Cardiac muscle cell (in vitro differentiated cells and primary cell): ENCODE data around the gene NMD3. TPM values are rescaled to one million over a fixed set of nuclear protein-coding genes. Genes with fewer than 3 reads are reported as not detected.
"Not testable (repeated sequence)": the region's sequence is repeated elsewhere in the genome, so short reads cannot be mapped to it uniquely, and the experiment has no call there.

Source experiments
- DNase-seq, 2 donors: peaks; one replicate each; pipeline versions ENCODE4 v3.0.0 to v3.0.0-alpha.2; 2010 to 2017; ENCODE audit warnings: low read depth in 1 of 2, low spot score in 1 of 2
- H3K27ac ChIP-seq: fragments of 200-600 bp; sonication (generic); 2 replicates; pipeline ENCODE4 v1.5.1; 2016
- H3K27me3 ChIP-seq: fragments of 200-600 bp; sonication (generic); 2 replicates; pipeline ENCODE4 v1.6.0; 2016; ENCODE audit warnings: control low read depth
- H3K36me3 ChIP-seq: fragments of 200-600 bp; sonication (generic); 2 replicates; pipeline ENCODE4 v1.5.1; 2016; ENCODE audit warnings: control low read depth
- H3K4me1 ChIP-seq: fragments of 200-600 bp; sonication (generic); 2 replicates; pipeline ENCODE4 v1.8.1; 2017; ENCODE audit warnings: low read depth, mild to moderate bottlenecking, mixed run types
- H3K4me3 ChIP-seq: fragments of 200-600 bp; sonication (generic); 2 replicates; pipeline ENCODE4 v1.5.1; 2016; ENCODE audit warnings: mild to moderate bottlenecking
- H3K9me3 ChIP-seq: fragments of 200-600 bp; sonication (generic); 2 replicates; pipeline ENCODE4 v1.5.1; 2017; ENCODE audit warnings: low read depth, mild to moderate bottlenecking, control low read depth
- polyA plus RNA-seq: library from polyadenylated mRNA; unstranded; fragments of >200 nt; fragmentation: Nextera tagmentation; extraction: Ambion mirVana; gene quantifications from 2 replicates; pipeline ENCODE4 v1.2.1, GENCODE V29; 2016
- total RNA-seq: library from RNA; depleted of rRNA; stranded (reverse); fragments of >200 nt; gene quantifications from 2 replicates; pipeline ENCODE4 v1.2.3, GENCODE V29; 2016
- TF ChIP-seq, protein P1 (sequence below): IDR thresholded peaks from 2 replicates; pipeline ENCODE4 v1.5.1; 2012; ENCODE audit warnings: low read depth, mild to moderate bottlenecking, low read length

Gene NMD3
- total and polyA plus RNA-seq, 2 experiments from 2014 or later: 30.6 to 36.8 TPM

- Histone ChIP-seq H3K36me3 (no peaks in the 10 kb centered on the region), H3K4me1 (no peaks in the 10 kb centered on the region), H3K4me3 (no peak overlapping the region), H3K27ac (no peak overlapping the region), H3K9me3 (no peaks in the 10 kb centered on the region), H3K27me3 (no peaks in the 10 kb centered on the region)
- TF ChIP-seq, protein P1, sequence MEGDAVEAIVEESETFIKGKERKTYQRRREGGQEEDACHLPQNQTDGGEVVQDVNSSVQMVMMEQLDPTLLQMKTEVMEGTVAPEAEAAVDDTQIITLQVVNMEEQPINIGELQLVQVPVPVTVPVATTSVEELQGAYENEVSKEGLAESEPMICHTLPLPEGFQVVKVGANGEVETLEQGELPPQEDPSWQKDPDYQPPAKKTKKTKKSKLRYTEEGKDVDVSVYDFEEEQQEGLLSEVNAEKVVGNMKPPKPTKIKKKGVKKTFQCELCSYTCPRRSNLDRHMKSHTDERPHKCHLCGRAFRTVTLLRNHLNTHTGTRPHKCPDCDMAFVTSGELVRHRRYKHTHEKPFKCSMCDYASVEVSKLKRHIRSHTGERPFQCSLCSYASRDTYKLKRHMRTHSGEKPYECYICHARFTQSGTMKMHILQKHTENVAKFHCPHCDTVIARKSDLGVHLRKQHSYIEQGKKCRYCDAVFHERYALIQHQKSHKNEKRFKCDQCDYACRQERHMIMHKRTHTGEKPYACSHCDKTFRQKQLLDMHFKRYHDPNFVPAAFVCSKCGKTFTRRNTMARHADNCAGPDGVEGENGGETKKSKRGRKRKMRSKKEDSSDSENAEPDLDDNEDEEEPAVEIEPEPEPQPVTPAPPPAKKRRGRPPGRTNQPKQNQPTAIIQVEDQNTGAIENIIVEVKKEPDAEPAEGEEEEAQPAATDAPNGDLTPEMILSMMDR: no peak
- DNase-seq: no peak
Observed at GRCh38 chr3:161271646-161272045, 50.5 kb downstream of the NMD3 start.

DNA sequence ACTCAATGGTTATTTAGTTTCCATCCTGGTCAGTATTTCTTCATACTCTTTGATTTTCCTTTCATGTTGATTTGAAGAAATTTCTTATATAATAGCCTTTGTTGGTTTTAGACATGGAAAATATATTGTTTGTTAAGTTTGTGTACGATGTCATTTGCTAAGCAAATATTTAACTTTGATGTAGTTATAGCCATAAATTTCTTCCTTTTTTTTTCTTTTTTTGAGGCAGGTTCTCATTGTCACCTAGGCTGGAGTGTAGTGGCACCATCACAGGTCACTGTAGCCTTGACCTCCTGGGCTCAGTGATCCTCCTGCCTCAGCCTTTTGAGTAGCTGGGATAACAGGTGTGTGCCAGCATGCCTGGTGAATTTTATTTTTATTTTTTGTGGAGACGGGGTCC, 51.4 kb downstream of the NMD3 start:
- Histone ChIP-seq H3K4me1 (no peaks in the 10 kb centered on the region), H3K36me3 (no peaks in the 10 kb centered on the region), H3K27ac (no peak overlapping the region), H3K27me3 (no peaks in the 10 kb centered on the region), H3K4me3 (no peak overlapping the region), H3K9me3 (no peaks in the 10 kb centered on the region)
- TF ChIP-seq, protein P1: no peak
- no peak for DNase-seq

- Histone ChIP-seq H3K27ac (no peak overlapping the region), H3K4me3 (no peak overlapping the region), H3K27me3 (no peaks in the 10 kb centered on the region), H3K36me3 (no peaks in the 10 kb centered on the region), H3K9me3 (no peaks in the 10 kb centered on the region), H3K4me1 (no peaks in the 10 kb centered on the region)
- DNase-seq: peak; percentile 65 to 66
- TF ChIP-seq, protein P1: peak; percentile 46
Observed at GRCh38 chr3:161273589-161274218, 52.6 kb downstream of the NMD3 start.

DNA sequence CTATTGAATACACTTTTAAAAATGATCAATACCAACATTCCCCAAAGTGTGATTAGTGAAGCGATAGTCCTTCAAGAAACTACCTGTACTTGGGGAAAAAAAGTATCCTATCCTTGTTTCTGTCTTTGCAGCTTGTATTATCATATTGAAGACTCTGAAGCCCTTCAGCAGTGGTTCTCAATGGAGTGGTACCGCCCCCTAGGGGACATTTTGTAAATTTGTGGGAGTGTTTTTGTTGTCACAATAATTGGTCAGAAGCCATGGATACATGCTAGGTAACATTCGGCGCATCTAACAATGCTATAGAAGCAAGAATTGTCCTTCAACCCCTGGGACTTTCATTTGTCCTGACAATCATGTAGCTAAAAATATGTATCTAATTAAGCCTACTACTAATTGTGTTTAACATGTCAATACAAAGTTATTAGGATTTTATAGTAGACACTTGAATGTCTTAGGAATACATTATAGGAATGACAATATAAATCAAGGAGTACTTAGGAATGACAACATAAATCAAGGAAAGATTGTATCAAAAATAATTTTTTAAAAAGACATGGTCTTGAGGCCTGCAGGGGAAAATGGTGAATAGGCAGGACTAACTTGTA, 53.7 kb downstream of the NMD3 start:
- peak; percentile 33 to 71 for DNase-seq
- H3K36me3 ChIP-seq: no peaks in the 10 kb centered on the region
- no peak overlapping the region for H3K27ac ChIP-seq
- TF ChIP-seq, protein P1: peak; percentile 68
- no peak overlapping the region for H3K4me3 ChIP-seq
- no peaks in the 10 kb centered on the region for H3K27me3 ChIP-seq
- H3K9me3 ChIP-seq: no peaks in the 10 kb centered on the region
- no peaks in the 10 kb centered on the region for H3K4me1 ChIP-seq

GRCh38 chr3:161275919-161276318, 54.8 kb downstream of the NMD3 start:
- Histone ChIP-seq H3K36me3 (no peaks in the 10 kb centered on the region), H3K27me3 (no peaks in the 10 kb centered on the region), H3K4me3 (no peak overlapping the region), H3K4me1 (no peaks in the 10 kb centered on the region), H3K9me3 (no peaks in the 10 kb centered on the region), H3K27ac (no peak overlapping the region)
- DNase-seq: no peak
- TF ChIP-seq, protein P1: no peak

DNA sequence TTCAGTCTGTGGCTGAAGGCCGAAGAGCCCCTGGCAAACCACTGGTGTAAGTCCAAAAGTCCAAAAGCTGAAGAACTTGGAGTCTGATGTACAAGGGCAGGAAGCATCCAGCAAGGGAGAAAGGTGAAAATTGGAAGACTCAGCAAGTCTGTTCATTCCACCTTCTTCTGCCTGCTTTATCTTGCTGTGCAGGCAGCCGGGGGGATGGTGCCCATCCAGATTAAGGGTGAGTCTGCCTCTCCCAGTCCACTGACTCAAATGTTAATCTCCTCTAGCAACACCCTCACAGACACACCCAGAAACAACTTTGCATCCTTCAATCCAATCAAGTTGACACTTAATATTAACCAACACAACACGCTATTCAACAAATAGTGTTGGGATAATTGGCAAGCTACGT, 61.3 kb downstream of the NMD3 start:
- H3K9me3 ChIP-seq, H3K27me3 ChIP-seq, H3K4me1 ChIP-seq, H3K36me3 ChIP-seq, DNase-seq, H3K27ac ChIP-seq, H3K4me3 ChIP-seq: not testable (repeated sequence)
